IMR-90 (cell line): Measurements from ENCODE around the gene GPT2. TPM values are rescaled to one million over a fixed set of nuclear protein-coding genes. Genes with fewer than 3 reads are reported as not detected.

Experiments
- ATAC-seq: fragments of 200-7000 bp; cut with Tn5 transposase; 2 replicates; pipeline ENCODE4 v1.9.1; 2020; ENCODE audit warnings: low read depth, mild to moderate bottlenecking, moderate library complexity
- BruUV-seq: library from RNA; stranded (reverse); fragments of 400-500 nt; replicated peaks from 2 replicates; lab custom pipeline; 2021; lab: Mats Ljungman, UMichigan
- CTCF ChIA-PET: fragments of 300-600 bp; formaldehyde crosslinking; extraction: SDS; loops from one replicate; lab custom pipeline; 2021; ENCODE audit warnings: antibody characterized with exemption; lab: Yijun Ruan, JAX
- POLR2A ChIA-PET: fragments of 300-600 bp; sonication (Branson Sonifier 250); formaldehyde crosslinking; loops from one replicate; lab custom pipeline; 2022; ENCODE audit warnings: antibody characterized with exemption; ENCODE audit not compliant: unreplicated experiment; lab: Charles Lee
- DNase-seq: peaks from one replicate; pipeline ENCODE4 v3.0.0; 2013
- H2AFZ ChIP-seq: replicated peaks from 2 replicates; pipeline ENCODE3; 2013; ENCODE audit warnings: low read length, mild to moderate bottlenecking; ENCODE audit not compliant: poor library complexity
- H2AK5ac ChIP-seq: 2 replicates; pipeline ENCODE4 v1.6.1; 2013; ENCODE audit warnings: low read depth, low read length, inconsistent platforms
- H2AK9ac ChIP-seq: replicated peaks from 2 replicates; pipeline ENCODE3; 2013; ENCODE audit warnings: mild to moderate bottlenecking, low read depth, low read length, moderate library complexity; ENCODE audit not compliant: poor library complexity
- H2BK120ac ChIP-seq: 2 replicates; pipeline ENCODE4 v1.6.1; 2013; ENCODE audit warnings: low read depth, low read length, inconsistent platforms
- H2BK15ac ChIP-seq: 3 replicates; pipeline ENCODE4 v1.6.1; 2013; ENCODE audit warnings: low read depth, low read length, inconsistent platforms
- H2BK20ac ChIP-seq: 2 replicates; pipeline ENCODE4 v1.6.1; 2013; ENCODE audit warnings: low read depth, mild to moderate bottlenecking, inconsistent platforms, low read length, moderate library complexity
- H2BK5ac ChIP-seq: 2 replicates; pipeline ENCODE4 v1.6.1; 2013; ENCODE audit warnings: mild to moderate bottlenecking, low read depth, low read length, inconsistent platforms; ENCODE audit not compliant: poor library complexity, severe bottlenecking
- H3K14ac ChIP-seq: replicated peaks from 2 replicates; pipeline ENCODE4 v1.6.1; 2013; ENCODE audit warnings: low read depth, low read length, inconsistent platforms
- H3K18ac ChIP-seq: 2 replicates; pipeline ENCODE4 v1.6.1; 2013; ENCODE audit warnings: low read depth, low read length, control low read depth
- H3K23ac ChIP-seq: 2 replicates; pipeline ENCODE4 v1.6.1; 2013; ENCODE audit warnings: low read depth, low read length, inconsistent platforms
- H3K27ac ChIP-seq: 2 replicates; pipeline ENCODE4 v1.5.1; 2013; ENCODE audit warnings: mild to moderate bottlenecking, control low read depth, low read length; ENCODE audit not compliant: insufficient read depth
- H3K27me3 ChIP-seq: 2 replicates; pipeline ENCODE4 v1.6.1; 2013; ENCODE audit warnings: low read length; ENCODE audit not compliant: control insufficient read depth, insufficient read depth
- H3K36me3 ChIP-seq: 2 replicates; pipeline ENCODE4 v1.6.1; 2013; ENCODE audit warnings: low read length, mixed read lengths; ENCODE audit not compliant: control insufficient read depth, insufficient read depth
- H3K4ac ChIP-seq: 2 replicates; pipeline ENCODE4 v1.6.1; 2013; ENCODE audit warnings: low read depth, low read length, inconsistent platforms
- H3K4me1 ChIP-seq: 2 replicates; pipeline ENCODE4 v1.6.1; 2013; ENCODE audit warnings: low read length, mixed read lengths; ENCODE audit not compliant: control insufficient read depth, insufficient read depth
- H3K4me2 ChIP-seq: 2 replicates; pipeline ENCODE4 v1.6.1; 2013; ENCODE audit warnings: low read depth, mild to moderate bottlenecking, control low read depth, low read length, moderate library complexity
- H3K4me3 ChIP-seq: 2 replicates; pipeline ENCODE4 v1.5.1; 2013; ENCODE audit warnings: low read depth, mild to moderate bottlenecking, control low read depth, low read length, moderate library complexity; ENCODE audit not compliant: insufficient read depth
- H3K56ac ChIP-seq: 2 replicates; pipeline ENCODE4 v1.6.1; 2013; ENCODE audit warnings: low read length, inconsistent platforms; ENCODE audit not compliant: insufficient read depth; ENCODE audit errors: extremely low read depth
- H3K79me1 ChIP-seq, 2 experiments: 2 replicates each; pipeline ENCODE4 v1.6.1; 2013; ENCODE audit warnings: low read length in 2 of 2, inconsistent platforms in 1 of 2, low read depth in 1 of 2
- H3K9ac ChIP-seq: 2 replicates; pipeline ENCODE4 v1.6.1; 2013; ENCODE audit warnings: low read depth, low read length, control low read depth
- H3K9me1 ChIP-seq: 2 replicates; pipeline ENCODE4 v1.6.1; 2013; ENCODE audit warnings: low read length, inconsistent platforms; ENCODE audit not compliant: insufficient read depth
- H3K9me3 ChIP-seq: 2 replicates; pipeline ENCODE4 v1.6.1; 2013; ENCODE audit warnings: low read length; ENCODE audit not compliant: control insufficient read depth, insufficient read depth
- H4K20me1 ChIP-seq: 2 replicates; pipeline ENCODE4 v1.6.1; 2013; ENCODE audit warnings: low read length, inconsistent platforms; ENCODE audit not compliant: insufficient read depth
- H4K5ac ChIP-seq: 2 replicates; pipeline ENCODE4 v1.6.1; 2013; ENCODE audit warnings: mild to moderate bottlenecking, low read depth, low read length, control low read depth
- H4K8ac ChIP-seq, 2 experiments: 2 replicates each; pipeline ENCODE4 v1.6.1; 2013; ENCODE audit warnings: low read depth in 2 of 2, low read length in 2 of 2, control low read depth in 1 of 2, inconsistent platforms in 1 of 2
- H4K91ac ChIP-seq: 2 replicates; pipeline ENCODE4 v1.6.1; 2013; ENCODE audit warnings: low read depth, low read length, inconsistent platforms; ENCODE audit not compliant: insufficient read depth
- BHLHE40 ChIP-seq: fragments of 150-350 bp; IDR thresholded peaks from 2 replicates; pipeline ENCODE4 v1.6.1; 2016; ENCODE audit warnings: mild to moderate bottlenecking, low read depth, low read length
- CEBPB ChIP-seq: IDR thresholded peaks from 2 replicates; pipeline ENCODE4 v1.6.1; 2012; ENCODE audit warnings: low read depth, low read length, improper control_type of control experiment
- CHD1 ChIP-seq: IDR thresholded peaks from 2 replicates; pipeline ENCODE4 v1.6.1; 2012; ENCODE audit warnings: low read depth, low read length, improper control_type of control experiment
- CTCF ChIP-seq: conservative IDR thresholded peaks from 2 replicates; pipeline ENCODE4 v1.5.1; 2012; ENCODE audit warnings: mild to moderate bottlenecking, low read depth, low read length, improper control_type of control experiment
- FOS ChIP-seq: fragments of 150-350 bp; IDR thresholded peaks from 2 replicates; pipeline ENCODE4 v1.6.1; 2016; ENCODE audit warnings: low read depth, low read length
- MXI1 ChIP-seq: IDR thresholded peaks from 2 replicates; pipeline ENCODE4 v1.6.1; 2012; ENCODE audit warnings: low read depth, mild to moderate bottlenecking, low read length, moderate library complexity, borderline replicate concordance
- NFE2L2 ChIP-seq: fragments of 150-350 bp; IDR thresholded peaks from 2 replicates; pipeline ENCODE4 v1.6.1; 2016; ENCODE audit warnings: low read depth, mild to moderate bottlenecking, low read length
- POLR2A ChIP-seq: IDR thresholded peaks from 2 replicates; pipeline ENCODE4 v1.6.1; 2012; ENCODE audit warnings: mild to moderate bottlenecking, low read depth, low read length
- RAD21 ChIP-seq: IDR thresholded peaks from 2 replicates; pipeline ENCODE4 v1.6.1; 2012; ENCODE audit warnings: low read length, improper control_type of control experiment
- RCOR1 ChIP-seq: IDR thresholded peaks from 2 replicates; pipeline ENCODE4 v1.6.1; 2012; ENCODE audit warnings: mild to moderate bottlenecking, low read length, improper control_type of control experiment; ENCODE audit not compliant: insufficient replicate concordance
- SMC3 ChIP-seq: fragments of 150-350 bp; IDR thresholded peaks from 2 replicates; pipeline ENCODE4 v1.6.1; 2016; ENCODE audit warnings: low read depth, mild to moderate bottlenecking, antibody characterized with exemption, low read length, moderate library complexity
- USF2 ChIP-seq: fragments of 150-350 bp; IDR thresholded peaks from 2 replicates; pipeline ENCODE4 v1.6.1; 2017; ENCODE audit warnings: mild to moderate bottlenecking, antibody characterized with exemption, low read length, low read depth
- WGBS, 2 experiments: methylation state at CpG; one replicate each; pipeline versions ENCODE4 v1.1.5 to v1.1.7; 2013; ENCODE audit warnings: missing lambda C conversion rate in 2 of 2; ENCODE audit not compliant: insufficient read length in 1 of 2; ENCODE audit errors: extremely low coverage in 2 of 2; 5-methylcytosine and 5-hydroxymethylcytosine counted together
- dilution Hi-C: fragments of 300-500 bp; cut with HindIII; formaldehyde crosslinking; loops from one replicate; pipeline ENCODE4 v1.14.3; 2018; ENCODE audit warnings: low sequenced_read_pairs; ENCODE audit not compliant: unreplicated experiment
- in situ Hi-C: fragments of 300-500 bp; cut with MboI; formaldehyde crosslinking; loops from 3 replicates; pipeline ENCODE4 v1.14.3; 2019; ENCODE audit warnings: low sequenced_read_pairs, inconsistent platforms, mixed read lengths
- intact Hi-C: fragments of 100-400 bp; cut with micrococcal nuclease; formaldehyde crosslinking; loops from 2 replicates; pipeline ENCODE4 v1.10.0; 2022
- polyA plus RNA-seq, 3 experiments: library from polyadenylated mRNA; depleted of rRNA; stranded (reverse); fragments of >200 nt; gene quantifications; 2 replicates each; pipeline ENCODE4 v1.2.3, GENCODE V29; 2012; ENCODE audit warnings: low replicate concordance in 1 of 3
- total RNA-seq: library from RNA; depleted of rRNA; stranded (reverse); fragments of >200 nt; gene quantifications from 2 replicates; pipeline ENCODE4 v1.2.3, GENCODE V29; 2012

GPT2 gene
- total and polyA plus RNA-seq, 2 of the 4 experiments (the other 2 are of a cell fraction): 26.4 to 31.5 TPM

GRCh38 chr16:46854846-46855245, 29.3 kb upstream of the GPT2 start:
- TF ChIP-seq MXI1 (no peak), SMC3 (no peak), RCOR1 (no peak), RAD21 (no peak), CEBPB (no peak), USF2 (no peak), CTCF (no peak), NFE2L2 (no peak), FOS (no peak), CHD1 (no peak), BHLHE40 (no peak), POLR2A (no peak)
- intact Hi-C loops (loop anchor here (1.0 to 10.0 kb wide), 5 partner anchors 32 to 1310 kb away; partner anchors contain the start of gene NETO2), in situ Hi-C loops (loop anchor here (5.0 kb wide), 1 partner anchor 42 kb away; no protein-coding TSS in a partner anchor), dilution Hi-C loops (no loop called here)
- Histone ChIP-seq H2AK5ac (no peak overlapping the region), H4K5ac (no peak overlapping the region), H3K27ac (no peak overlapping the region), H3K9ac (no peak overlapping the region), H4K91ac (no peak overlapping the region), H3K36me3 (no peaks in the 10 kb centered on the region), H3K79me1 (no peaks in the 10 kb centered on the region), H3K4me2 (no peak overlapping the region), H3K4me1 (no peaks in the 10 kb centered on the region), H2BK120ac (no peak overlapping the region), H2AFZ (no peak overlapping the region), H2BK5ac (no peak overlapping the region), H2BK15ac (no peak overlapping the region), H2BK20ac (no peak overlapping the region), H4K8ac (no peak overlapping the region), H3K14ac (no peak overlapping the region), H2AK9ac (no peak overlapping the region), H3K56ac (no peak overlapping the region), H3K18ac (no peak overlapping the region), H3K4me3 (no peak overlapping the region), H3K23ac (no peak overlapping the region), H3K4ac (no peak overlapping the region), H3K9me3 (no peaks in the 10 kb centered on the region), H3K9me1 (no peaks in the 10 kb centered on the region), H3K27me3 (no peaks in the 10 kb centered on the region), H4K20me1 (no peaks in the 10 kb centered on the region)
- CTCF ChIA-PET: interaction anchor here (0.7 to 1.9 kb wide), 7 partner anchors 8 to 75 kb away, joined by 3 to 16 read pairs (median 5); partner anchors contain the start of gene GPT2
- WGBS, 2 experiments: no CpG with 5 or more reads among the region's 2 CpGs
- ATAC-seq (no peak), DNase-seq (no peak)
- BruUV-seq: no TSS peak
- POLR2A ChIA-PET: no interaction called here
